G401 (cell line): ENCODE results near the gene DNAAF3. TPM values are rescaled to one million over a fixed set of nuclear protein-coding genes. Genes with fewer than 3 reads are reported as not detected.

ENCODE experiments used
- total RNA-seq: library from RNA; depleted of rRNA; stranded (reverse); fragments of >200 nt; shearing (Covaris generic); gene quantifications from 2 replicates; pipeline ENCODE4 v1.2.3, GENCODE V29; 2014; rRNA removed

DNAAF3 gene
- total RNA-seq, 1 experiment from 2014 or later, result 37.7 TPM

Other genes with a start within 250 kb of the DNAAF3 start
- gene NLRP7, start 219.1 kb downstream of the DNAAF3 start, total RNA-seq, result not detected in 2 replicates
- not detected in 2 replicates for gene NLRP2, start 200.2 kb downstream of the DNAAF3 start, total RNA-seq
- not detected in 2 replicates for gene GP6, start 128.3 kb downstream of the DNAAF3 start, total RNA-seq
- gene RDH13, start 103.5 kb downstream of the DNAAF3 start, total RNA-seq, result 31.4 and 38.9 TPM in 2 replicates
- 9.7 and 11.7 TPM in 2 replicates for gene EPS8L1, start 90.7 kb downstream of the DNAAF3 start, total RNA-seq
- gene PPP1R12C, start 49.0 kb downstream of the DNAAF3 start, total RNA-seq, result 77.4 and 81.7 TPM in 2 replicates
- gene TNNT1, start 17.4 kb downstream of the DNAAF3 start, total RNA-seq, result 423 and 463 TPM in 2 replicates
- gene TNNI3, start 8.9 kb downstream of the DNAAF3 start, total RNA-seq, result 13.5 and 25.2 TPM in 2 replicates
- 0.85 and 1.2 TPM in 2 replicates for gene SYT5, start 13.7 kb upstream of the DNAAF3 start, total RNA-seq
- gene PTPRH, start 42.9 kb upstream of the DNAAF3 start, total RNA-seq, result 5.2 and 20.7 TPM in 2 replicates
- 0.62 and 1.5 TPM in 2 replicates for gene TMEM86B, start 62.1 kb upstream of the DNAAF3 start, total RNA-seq
- 104 and 109 TPM in 2 replicates for gene PPP6R1, start 92.4 kb upstream of the DNAAF3 start, total RNA-seq
- 74.4 and 89.1 TPM in 2 replicates for gene HSPBP1, start 113.5 kb upstream of the DNAAF3 start, total RNA-seq
- gene BRSK1, start 117.4 kb upstream of the DNAAF3 start, total RNA-seq, result 8.9 and 18.3 TPM in 2 replicates
- gene TMEM150B, start 158.7 kb upstream of the DNAAF3 start, total RNA-seq, result 1.9 TPM in 1 of 2 replicates, not detected in the other
- gene KMT5C, start 173.3 kb upstream of the DNAAF3 start, total RNA-seq, result 17.7 and 20.8 TPM in 2 replicates
- gene COX6B2, start 188.1 kb upstream of the DNAAF3 start, total RNA-seq, result 5.8 TPM in 2 replicates
- not detected in 2 replicates for gene GARIN5B, start 196.6 kb upstream of the DNAAF3 start, total RNA-seq
- 6.5 and 8.4 TPM in 2 replicates for gene IL11, start 203.8 kb upstream of the DNAAF3 start, total RNA-seq
- gene TMEM190, start 210.2 kb upstream of the DNAAF3 start, total RNA-seq, result 4.0 and 14.0 TPM in 2 replicates
- gene TMEM238, start 217.7 kb upstream of the DNAAF3 start, total RNA-seq, result 0.55 TPM in 1 of 2 replicates, not detected in the other
- gene RPL28, start 219.3 kb upstream of the DNAAF3 start, total RNA-seq, result 236 and 319 TPM in 2 replicates
- 329 and 348 TPM in 2 replicates for gene UBE2S, start 241.2 kb upstream of the DNAAF3 start, total RNA-seq